SK-N-SH treated with all-trans-retinoic acid at 6 μM for 48 hours (cell line): ENCODE results near the gene USP7.
"Not testable (repeated sequence)": the region's sequence is repeated elsewhere in the genome, so short reads cannot be mapped to it uniquely, and the experiment has no call there.

Source experiments
- ATAC-seq: fragments of 200-7000 bp; cut with Tn5 transposase; 3 replicates; pipeline ENCODE4 v1.9.1; 2020; ENCODE audit warnings: mild to moderate bottlenecking, moderate library complexity
- ARNTL ChIP-seq: fragments of 450-650 bp; formaldehyde crosslinking; IDR thresholded peaks from 2 replicates; pipeline ENCODE4 v1.5.0; 2020; ENCODE audit warnings: low read depth, mild to moderate bottlenecking, moderate library complexity, borderline replicate concordance
- BACH2 ChIP-seq: fragments of 250-450 bp; sonication (Bioruptor Pico); IDR thresholded peaks from 2 replicates; pipeline ENCODE4 v1.9.0; 2021; ENCODE audit warnings: mild to moderate bottlenecking, borderline replicate concordance
- ESRRG ChIP-seq: fragments of 250-450 bp; sonication (Bioruptor Pico); IDR thresholded peaks from 2 replicates; pipeline ENCODE4 v1.6.1; 2021; ENCODE audit warnings: mild to moderate bottlenecking
- ISL1 ChIP-seq: fragments of 250-450 bp; sonication (Bioruptor Pico); IDR thresholded peaks from 2 replicates; pipeline ENCODE4 v2.1.2; 2022; ENCODE audit warnings: mild to moderate bottlenecking, moderate library complexity
- OSR1 ChIP-seq: fragments of 250-450 bp; sonication (Bioruptor Pico); IDR thresholded peaks from 2 replicates; pipeline ENCODE4 v1.8.0; 2022; ENCODE audit warnings: moderate library complexity, mild to moderate bottlenecking, inconsistent platforms
- PPARA ChIP-seq: fragments of 250-450 bp; sonication (Bioruptor Pico); IDR thresholded peaks from 2 replicates; pipeline ENCODE4 v1.5.0; 2020; ENCODE audit warnings: mild to moderate bottlenecking, borderline replicate concordance
- RARB ChIP-seq: fragments of 250-450 bp; sonication (Bioruptor Pico); IDR thresholded peaks from 2 replicates; pipeline ENCODE4 v1.8.0; 2021; ENCODE audit warnings: mild to moderate bottlenecking, moderate library complexity
- SNAI2 ChIP-seq: fragments of 250-450 bp; sonication (Bioruptor Pico); IDR thresholded peaks from 2 replicates; pipeline ENCODE4 v1.5.0; 2020; ENCODE audit warnings: mild to moderate bottlenecking, moderate library complexity
- TCF4 ChIP-seq: fragments of 250-450 bp; sonication (Bioruptor Pico); IDR thresholded peaks from 2 replicates; pipeline ENCODE4 v1.8.0; 2021; ENCODE audit warnings: mild to moderate bottlenecking, moderate library complexity, borderline replicate concordance
- TOX ChIP-seq: fragments of 250-450 bp; sonication (Bioruptor Pico); IDR thresholded peaks from 2 replicates; pipeline ENCODE4 v1.8.0; 2021; ENCODE audit warnings: mild to moderate bottlenecking, moderate library complexity, borderline replicate concordance
- ZC3H10 ChIP-seq: fragments of 250-450 bp; sonication (Bioruptor Pico); IDR thresholded peaks from 2 replicates; pipeline ENCODE4 v1.5.1; 2021; ENCODE audit warnings: mild to moderate bottlenecking, moderate library complexity
- ZFP3 ChIP-seq: fragments of 250-450 bp; sonication (Bioruptor Pico); IDR thresholded peaks from 2 replicates; pipeline ENCODE4 v1.5.0; 2020; ENCODE audit warnings: mild to moderate bottlenecking, moderate library complexity
- ZFP30 ChIP-seq: fragments of 450-650 bp; formaldehyde crosslinking; IDR thresholded peaks from 2 replicates; pipeline ENCODE4 v1.5.0; 2022; ENCODE audit warnings: mild to moderate bottlenecking, moderate library complexity
- ZNF70 ChIP-seq: fragments of 450-650 bp; formaldehyde crosslinking; IDR thresholded peaks from 2 replicates; pipeline ENCODE4 v1.5.0; 2020; ENCODE audit warnings: mild to moderate bottlenecking, moderate library complexity
- TF ChIP-seq, protein P1 (sequence below): fragments of 250-450 bp; sonication (Bioruptor Pico); IDR thresholded peaks from 2 replicates; pipeline ENCODE4 v1.5.1; 2021; ENCODE audit warnings: mild to moderate bottlenecking, moderate library complexity
- TF ChIP-seq, protein P2 (sequence below): fragments of 250-450 bp; sonication (Bioruptor Pico); IDR thresholded peaks from 2 replicates; pipeline ENCODE4 v1.8.0; 2021; ENCODE audit warnings: low read depth, mild to moderate bottlenecking, moderate library complexity, borderline replicate concordance
- TF ChIP-seq, protein P3 (sequence below): fragments of 250-450 bp; sonication (Bioruptor Pico); IDR thresholded peaks from 2 replicates; pipeline ENCODE4 v1.5.1; 2020; ENCODE audit warnings: low read depth, mild to moderate bottlenecking, moderate library complexity
- TF ChIP-seq, protein P4 (sequence below): fragments of 250-450 bp; sonication (Bioruptor Pico); IDR thresholded peaks from 2 replicates; pipeline ENCODE4 v1.8.0; 2020; ENCODE audit warnings: mild to moderate bottlenecking, moderate library complexity, borderline replicate concordance

Gene USP7

DNA sequence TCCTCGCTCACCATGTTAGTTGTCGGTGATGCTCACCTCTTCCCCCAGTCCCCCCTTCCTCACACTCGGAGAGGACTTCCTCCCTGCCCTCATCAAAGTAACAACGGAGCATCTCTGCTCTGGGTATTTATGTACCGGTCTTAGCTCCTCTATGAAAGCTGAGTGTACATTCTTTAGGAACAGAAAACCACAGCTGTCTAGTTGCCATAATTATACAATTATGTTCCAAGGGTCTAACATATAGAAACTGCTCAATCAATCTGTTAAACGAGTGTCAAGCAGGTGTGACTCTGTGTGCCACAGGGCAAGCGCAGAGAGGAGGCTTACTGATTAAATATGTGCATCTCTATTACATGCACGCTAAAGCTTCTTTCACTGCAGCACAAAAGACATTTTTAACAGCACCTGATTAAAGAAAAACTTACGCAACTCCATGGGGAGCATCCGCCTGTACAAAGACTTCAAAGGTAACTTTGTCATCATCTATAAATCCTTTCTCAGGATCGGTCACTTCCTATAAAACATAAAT, 43.7 kb downstream of the USP7 start:
- ATAC-seq, result no peak
- TF ChIP-seq, protein P1, sequence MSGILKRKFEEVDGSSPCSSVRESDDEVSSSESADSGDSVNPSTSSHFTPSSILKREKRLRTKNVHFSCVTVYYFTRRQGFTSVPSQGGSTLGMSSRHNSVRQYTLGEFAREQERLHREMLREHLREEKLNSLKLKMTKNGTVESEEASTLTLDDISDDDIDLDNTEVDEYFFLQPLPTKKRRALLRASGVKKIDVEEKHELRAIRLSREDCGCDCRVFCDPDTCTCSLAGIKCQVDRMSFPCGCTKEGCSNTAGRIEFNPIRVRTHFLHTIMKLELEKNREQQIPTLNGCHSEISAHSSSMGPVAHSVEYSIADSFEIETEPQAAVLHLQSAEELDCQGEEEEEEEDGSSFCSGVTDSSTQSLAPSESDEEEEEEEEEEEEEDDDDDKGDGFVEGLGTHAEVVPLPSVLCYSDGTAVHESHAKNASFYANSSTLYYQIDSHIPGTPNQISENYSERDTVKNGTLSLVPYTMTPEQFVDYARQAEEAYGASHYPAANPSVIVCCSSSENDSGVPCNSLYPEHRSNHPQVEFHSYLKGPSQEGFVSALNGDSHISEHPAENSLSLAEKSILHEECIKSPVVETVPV (CRISPR knock-in tag), result no peak
- TF ChIP-seq ZNF70 (CRISPR knock-in tag), result no peak

DNA sequence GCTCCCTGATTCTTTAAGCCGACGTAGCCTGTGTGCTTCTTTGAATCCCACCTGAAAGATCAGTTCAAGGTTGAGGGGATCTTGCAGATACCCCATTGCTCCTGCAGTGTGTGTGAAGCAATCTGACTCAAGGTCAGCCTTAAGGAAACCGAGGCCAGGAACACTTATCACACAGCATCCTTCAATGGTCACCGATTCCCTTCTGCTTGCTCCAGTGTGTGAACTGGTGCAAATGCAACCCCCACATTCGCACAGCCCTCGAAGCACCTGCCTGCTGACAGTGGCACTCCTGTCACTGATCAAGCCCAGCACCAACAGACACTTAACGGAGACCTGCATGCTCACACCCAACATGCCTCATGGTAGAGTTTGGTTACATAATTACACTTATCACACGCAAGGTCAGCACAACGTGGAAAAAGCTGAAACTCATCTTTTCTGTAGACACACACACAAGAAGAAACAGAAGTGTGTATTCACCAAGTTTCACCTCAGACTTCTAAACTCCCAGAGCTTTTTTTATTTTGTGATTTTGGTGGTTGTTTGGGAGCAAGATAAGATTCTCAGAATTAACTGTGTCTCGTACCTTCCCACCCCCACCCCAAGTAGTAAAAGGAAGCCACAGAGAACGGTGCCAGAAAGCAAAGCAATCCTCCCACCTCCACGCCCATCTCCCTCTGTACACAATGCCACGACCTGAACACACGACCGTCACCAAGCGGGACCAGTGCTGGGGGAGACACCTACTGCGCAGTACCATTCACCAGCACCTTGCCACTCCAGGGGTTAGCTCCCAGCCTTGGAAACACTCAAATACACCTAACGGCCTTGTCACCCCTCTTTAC, 44.4 kb downstream of the USP7 start:
- ATAC-seq, result no peak
- TF ChIP-seq BACH2 (no peak), TOX (no peak), ZFP30 (CRISPR knock-in tag) (no peak), ISL1 (CRISPR knock-in tag) (no peak), TCF4 (CRISPR knock-in tag) (no peak), RARB (CRISPR knock-in tag) (no peak), ZC3H10 (CRISPR knock-in tag) (no peak), ESRRG (CRISPR knock-in tag) (no peak)
- TF ChIP-seq, protein P2, sequence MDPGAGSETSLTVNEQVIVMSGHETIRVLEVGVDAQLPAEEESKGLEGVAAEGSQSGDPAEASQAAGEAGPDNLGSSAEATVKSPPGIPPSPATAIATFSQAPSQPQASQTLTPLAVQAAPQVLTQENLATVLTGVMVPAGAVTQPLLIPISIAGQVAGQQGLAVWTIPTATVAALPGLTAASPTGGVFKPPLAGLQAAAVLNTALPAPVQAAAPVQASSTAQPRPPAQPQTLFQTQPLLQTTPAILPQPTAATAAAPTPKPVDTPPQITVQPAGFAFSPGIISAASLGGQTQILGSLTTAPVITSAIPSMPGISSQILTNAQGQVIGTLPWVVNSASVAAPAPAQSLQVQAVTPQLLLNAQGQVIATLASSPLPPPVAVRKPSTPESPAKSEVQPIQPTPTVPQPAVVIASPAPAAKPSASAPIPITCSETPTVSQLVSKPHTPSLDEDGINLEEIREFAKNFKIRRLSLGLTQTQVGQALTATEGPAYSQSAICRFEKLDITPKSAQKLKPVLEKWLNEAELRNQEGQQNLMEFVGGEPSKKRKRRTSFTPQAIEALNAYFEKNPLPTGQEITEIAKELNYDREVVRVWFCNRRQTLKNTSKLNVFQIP (CRISPR knock-in tag), result no peak

DNA sequence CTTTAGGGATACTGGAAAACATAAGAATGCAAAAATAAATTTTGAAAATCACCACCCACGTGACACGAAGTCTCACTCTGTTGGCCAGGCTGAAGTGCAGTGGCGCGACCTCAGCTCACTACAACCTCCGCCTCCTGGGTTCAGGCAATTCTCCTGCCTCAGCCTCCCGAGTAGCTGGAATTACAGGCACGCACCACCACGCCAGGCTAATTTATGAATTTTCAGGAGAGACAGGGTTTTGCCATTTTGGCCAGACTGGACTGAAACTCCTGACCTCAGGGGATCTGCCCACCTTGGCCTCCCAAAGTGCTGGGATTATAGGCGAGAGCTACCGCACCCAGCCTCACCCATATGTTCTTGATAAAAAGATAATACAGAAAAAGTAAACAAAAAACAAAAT, 46.4 kb downstream of the USP7 start:
- not testable (repeated sequence) for ATAC-seq

DNA sequence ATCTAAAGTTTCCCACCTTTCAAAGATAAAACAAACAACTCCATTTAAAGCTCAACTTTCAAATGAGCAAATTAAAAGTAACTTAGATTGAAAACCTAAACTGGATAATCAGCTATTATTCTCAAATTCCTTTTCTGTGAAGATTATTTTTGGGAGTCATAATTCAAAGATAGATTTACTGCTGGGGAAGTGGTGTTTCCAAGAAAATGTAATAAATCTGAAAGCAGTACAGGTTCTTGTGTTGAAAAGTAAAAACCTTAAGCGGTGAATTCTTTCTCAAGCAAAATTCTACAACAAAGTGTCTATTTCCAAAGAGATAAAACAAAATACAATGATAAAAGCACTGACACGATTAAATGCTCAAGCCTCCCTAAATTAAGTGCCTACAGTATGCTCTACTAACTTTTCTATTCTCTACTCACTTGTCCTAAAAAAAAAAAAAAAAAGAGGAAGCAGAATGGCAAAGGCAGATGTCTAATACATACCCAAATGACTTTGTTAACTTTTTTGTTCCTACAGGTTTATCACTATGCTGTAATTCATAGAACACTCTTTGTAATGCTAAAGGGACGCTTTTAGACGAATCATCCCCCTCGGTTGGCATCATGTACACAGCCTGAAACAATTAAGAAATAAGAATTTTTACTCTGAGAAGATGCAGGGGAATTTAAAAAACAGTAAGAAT, 47.0 kb downstream of the USP7 start:
- TF ChIP-seq, protein P3, sequence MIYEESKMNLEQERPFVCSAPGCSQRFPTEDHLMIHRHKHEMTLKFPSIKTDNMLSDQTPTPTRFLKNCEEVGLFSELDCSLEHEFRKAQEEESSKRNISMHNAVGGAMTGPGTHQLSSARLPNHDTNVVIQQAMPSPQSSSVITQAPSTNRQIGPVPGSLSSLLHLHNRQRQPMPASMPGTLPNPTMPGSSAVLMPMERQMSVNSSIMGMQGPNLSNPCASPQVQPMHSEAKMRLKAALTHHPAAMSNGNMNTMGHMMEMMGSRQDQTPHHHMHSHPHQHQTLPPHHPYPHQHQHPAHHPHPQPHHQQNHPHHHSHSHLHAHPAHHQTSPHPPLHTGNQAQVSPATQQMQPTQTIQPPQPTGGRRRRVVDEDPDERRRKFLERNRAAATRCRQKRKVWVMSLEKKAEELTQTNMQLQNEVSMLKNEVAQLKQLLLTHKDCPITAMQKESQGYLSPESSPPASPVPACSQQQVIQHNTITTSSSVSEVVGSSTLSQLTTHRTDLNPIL (CRISPR knock-in tag), result no peak
- TF ChIP-seq ZFP3 (CRISPR knock-in tag) (no peak), OSR1 (CRISPR knock-in tag) (no peak), TCF4 (CRISPR knock-in tag) (no peak), BACH2 (no peak)
- no peak for ATAC-seq

DNA sequence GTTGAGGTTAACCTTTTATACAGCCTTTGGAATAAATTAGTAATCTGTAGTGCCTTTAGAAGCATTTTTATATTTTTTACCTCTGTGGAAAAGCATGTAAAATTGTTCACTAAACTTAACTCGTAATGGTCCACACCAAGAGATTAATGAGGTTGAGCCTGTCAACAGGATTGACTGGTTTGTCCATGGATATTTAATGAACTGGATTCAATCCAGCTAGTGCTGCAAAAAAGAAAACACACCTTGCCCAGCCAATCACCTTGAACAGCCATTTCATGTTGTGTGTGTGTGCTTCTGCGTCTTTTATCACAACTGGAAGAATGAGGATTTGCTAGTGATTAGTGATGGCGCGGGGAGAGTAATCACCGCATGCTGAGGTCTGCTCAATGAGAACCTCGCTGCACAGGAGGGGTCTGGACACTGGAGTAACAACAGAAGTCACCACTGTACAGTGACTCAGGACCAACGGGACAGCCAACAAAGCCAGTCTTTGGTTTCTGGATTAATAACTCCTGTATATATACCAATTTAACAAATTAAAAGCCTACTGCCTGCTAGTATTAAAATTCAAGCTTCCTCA, 47.9 kb downstream of the USP7 start:
- TF ChIP-seq SNAI2 (CRISPR knock-in tag) (no peak), ZFP3 (CRISPR knock-in tag) (no peak), PPARA (CRISPR knock-in tag) (no peak), ZC3H10 (CRISPR knock-in tag) (no peak), TOX (no peak), ARNTL (no peak), OSR1 (CRISPR knock-in tag) (no peak), ZNF70 (CRISPR knock-in tag) (no peak)
- TF ChIP-seq, protein P3 (CRISPR knock-in tag), result no peak
- TF ChIP-seq, protein P4, sequence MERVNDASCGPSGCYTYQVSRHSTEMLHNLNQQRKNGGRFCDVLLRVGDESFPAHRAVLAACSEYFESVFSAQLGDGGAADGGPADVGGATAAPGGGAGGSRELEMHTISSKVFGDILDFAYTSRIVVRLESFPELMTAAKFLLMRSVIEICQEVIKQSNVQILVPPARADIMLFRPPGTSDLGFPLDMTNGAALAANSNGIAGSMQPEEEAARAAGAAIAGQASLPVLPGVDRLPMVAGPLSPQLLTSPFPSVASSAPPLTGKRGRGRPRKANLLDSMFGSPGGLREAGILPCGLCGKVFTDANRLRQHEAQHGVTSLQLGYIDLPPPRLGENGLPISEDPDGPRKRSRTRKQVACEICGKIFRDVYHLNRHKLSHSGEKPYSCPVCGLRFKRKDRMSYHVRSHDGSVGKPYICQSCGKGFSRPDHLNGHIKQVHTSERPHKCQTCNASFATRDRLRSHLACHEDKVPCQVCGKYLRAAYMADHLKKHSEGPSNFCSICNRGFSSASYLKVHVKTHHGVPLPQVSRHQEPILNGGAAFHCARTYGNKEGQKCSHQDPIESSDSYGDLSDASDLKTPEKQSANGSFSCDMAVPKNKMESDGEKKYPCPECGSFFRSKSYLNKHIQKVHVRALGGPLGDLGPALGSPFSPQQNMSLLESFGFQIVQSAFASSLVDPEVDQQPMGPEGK, result no peak
- ATAC-seq, result no peak
